ENCODE data around the gene RYR2.

Gene RYR2

GRCh38 chr1:237211540-237211939 lies 169.6 kb downstream of the RYR2 start:
- DNase-seq (ENCODE audit: low spot score), result no peak
- TF ChIP-seq, protein P1, sequence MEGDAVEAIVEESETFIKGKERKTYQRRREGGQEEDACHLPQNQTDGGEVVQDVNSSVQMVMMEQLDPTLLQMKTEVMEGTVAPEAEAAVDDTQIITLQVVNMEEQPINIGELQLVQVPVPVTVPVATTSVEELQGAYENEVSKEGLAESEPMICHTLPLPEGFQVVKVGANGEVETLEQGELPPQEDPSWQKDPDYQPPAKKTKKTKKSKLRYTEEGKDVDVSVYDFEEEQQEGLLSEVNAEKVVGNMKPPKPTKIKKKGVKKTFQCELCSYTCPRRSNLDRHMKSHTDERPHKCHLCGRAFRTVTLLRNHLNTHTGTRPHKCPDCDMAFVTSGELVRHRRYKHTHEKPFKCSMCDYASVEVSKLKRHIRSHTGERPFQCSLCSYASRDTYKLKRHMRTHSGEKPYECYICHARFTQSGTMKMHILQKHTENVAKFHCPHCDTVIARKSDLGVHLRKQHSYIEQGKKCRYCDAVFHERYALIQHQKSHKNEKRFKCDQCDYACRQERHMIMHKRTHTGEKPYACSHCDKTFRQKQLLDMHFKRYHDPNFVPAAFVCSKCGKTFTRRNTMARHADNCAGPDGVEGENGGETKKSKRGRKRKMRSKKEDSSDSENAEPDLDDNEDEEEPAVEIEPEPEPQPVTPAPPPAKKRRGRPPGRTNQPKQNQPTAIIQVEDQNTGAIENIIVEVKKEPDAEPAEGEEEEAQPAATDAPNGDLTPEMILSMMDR (IDR thresholded peaks at IDR 0.05; ENCODE audit: extremely low read depth, missing control alignments), result no peak

DNA sequence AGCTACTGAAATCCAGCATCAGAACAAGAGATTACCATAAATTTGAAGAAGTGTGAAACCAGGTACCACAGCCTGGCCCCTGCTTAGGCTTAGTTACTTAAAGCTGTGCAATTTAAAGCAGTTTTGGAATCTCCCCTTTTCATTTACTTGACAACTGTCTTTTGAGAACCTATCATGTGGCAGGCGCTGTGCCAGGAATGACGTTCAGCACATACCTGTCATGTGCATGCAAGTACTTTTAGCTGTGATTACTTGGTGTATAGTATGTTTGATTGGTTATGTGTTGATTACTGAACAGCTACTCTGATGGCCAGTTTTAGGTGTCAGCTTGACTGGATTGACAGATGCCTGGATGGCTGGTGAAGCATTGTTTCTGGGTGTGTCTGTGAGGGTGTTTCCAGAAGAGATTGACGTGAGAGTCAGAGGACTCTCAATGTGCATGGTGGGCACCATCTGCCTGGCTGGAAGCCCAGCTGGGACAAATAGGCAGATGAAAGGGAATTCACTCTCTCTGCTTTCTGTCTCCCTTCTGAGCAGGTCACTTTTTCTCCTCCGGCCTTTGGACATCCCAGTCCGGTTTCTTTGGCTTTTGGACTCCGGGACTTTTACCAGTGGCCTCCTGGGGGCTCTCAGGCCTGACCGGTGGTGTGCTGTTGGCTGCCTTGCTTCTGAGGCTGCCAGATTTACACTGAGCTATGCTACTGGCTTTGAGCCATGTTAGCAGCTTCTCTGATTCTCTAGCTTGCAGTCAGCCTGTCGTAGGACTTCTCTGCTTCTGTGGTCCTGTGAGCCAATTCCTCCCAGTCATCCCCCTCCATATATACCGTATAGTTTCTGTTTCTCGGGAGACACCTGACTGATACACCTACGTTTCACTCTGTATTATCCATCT lies 178.0 kb downstream of the RYR2 start:
- no peak for DNase-seq (ENCODE audit: low spot score)
- TF ChIP-seq, protein P1 (IDR thresholded peaks at IDR 0.05; ENCODE audit: extremely low read depth, missing control alignments), result no peak

- no peak for DNase-seq (ENCODE audit: low spot score)
- TF ChIP-seq, protein P1 (IDR thresholded peaks at IDR 0.05; ENCODE audit: extremely low read depth, missing control alignments), result no peak
Measured at GRCh38 chr1:237223419-237223818, 181.4 kb downstream of the RYR2 start.

GRCh38 chr1:237226177-237226944 lies 184.4 kb downstream of the RYR2 start:
- TF ChIP-seq, protein P1 (IDR thresholded peaks at IDR 0.05; ENCODE audit: extremely low read depth, missing control alignments), result no peak
- no peak for DNase-seq (ENCODE audit: low spot score)

DNA sequence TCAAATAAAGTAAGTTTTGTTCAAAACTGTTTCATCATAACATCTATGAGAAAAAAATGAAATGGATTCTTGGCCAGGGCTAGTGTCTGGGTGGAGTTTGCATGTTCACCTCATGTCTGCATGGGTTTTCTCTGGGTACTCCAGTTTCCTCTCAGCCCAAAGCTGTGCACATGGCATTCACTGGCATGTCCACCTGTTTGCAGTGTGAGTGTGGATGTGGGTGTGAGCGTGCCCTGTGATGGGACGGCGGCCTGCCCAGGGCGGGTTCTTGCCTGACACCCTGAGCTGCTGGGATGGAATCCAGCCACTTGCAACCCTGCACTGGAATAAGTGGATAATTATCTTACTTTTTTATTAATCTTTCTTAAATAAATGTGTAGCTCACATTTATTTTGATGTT lies 185.5 kb downstream of the RYR2 start:
- DNase-seq (ENCODE audit: low spot score), result no peak
- TF ChIP-seq, protein P1 (IDR thresholded peaks at IDR 0.05; ENCODE audit: extremely low read depth, missing control alignments), result no peak

DNA sequence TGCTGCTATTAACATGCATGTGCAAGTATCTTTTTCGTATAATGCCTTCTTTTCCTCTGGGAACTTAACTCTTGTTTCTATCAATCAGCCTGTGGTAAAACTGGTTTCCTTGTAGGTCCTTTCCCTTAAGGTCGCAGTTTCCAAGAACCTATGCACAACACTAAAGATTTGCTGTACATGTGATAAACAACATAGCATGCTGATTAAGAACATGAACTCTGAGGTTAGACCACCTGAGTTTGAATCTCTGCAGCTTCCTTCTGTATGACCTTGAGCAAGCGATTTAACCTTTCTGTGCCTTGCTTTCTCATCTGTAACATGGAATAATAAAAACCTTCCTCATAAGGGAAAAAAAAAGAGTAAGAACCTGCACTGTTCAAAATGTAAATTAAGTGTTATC lies 186.4 kb downstream of the RYR2 start:
- no peak for DNase-seq (ENCODE audit: low spot score)
- TF ChIP-seq, protein P1 (IDR thresholded peaks at IDR 0.05; ENCODE audit: extremely low read depth, missing control alignments), result no peak

- no peak for DNase-seq (ENCODE audit: low spot score)
- TF ChIP-seq, protein P1 (IDR thresholded peaks at IDR 0.05; ENCODE audit: extremely low read depth, missing control alignments), result no peak
Measured at GRCh38 chr1:237229333-237229732, 187.3 kb downstream of the RYR2 start.
